ENCODE results near the gene NRM.
"Not testable (repeated sequence)": the region's sequence is repeated elsewhere in the genome, so short reads cannot be mapped to it uniquely, and the experiment has no call there.

Gene NRM

DNA sequence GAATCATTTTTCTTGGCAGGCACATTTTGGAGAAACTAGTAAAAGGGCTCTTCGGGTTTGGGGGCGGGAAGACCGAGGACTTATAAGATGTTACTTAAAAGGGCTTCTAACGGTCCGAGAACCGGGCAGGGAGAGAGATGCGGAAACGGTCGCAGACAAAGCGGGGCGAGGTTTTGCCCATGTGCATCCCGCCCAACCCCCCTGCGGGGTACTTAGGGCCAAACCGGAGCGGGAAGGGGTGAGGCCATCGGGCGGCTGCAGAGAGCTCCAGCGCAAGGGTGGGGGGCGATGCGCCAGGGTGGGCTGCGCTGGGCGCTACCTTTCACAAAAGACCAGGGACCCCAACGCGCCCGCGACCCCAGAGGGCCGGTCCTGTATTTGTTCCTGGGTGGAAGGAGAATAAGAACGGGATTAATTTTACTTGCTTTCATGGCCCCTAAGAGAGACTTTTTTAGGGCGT is 30.0 kb upstream of the NRM start:
- peak; percentile 51 for DNase-seq (ENCODE audit: low read depth)

DNA sequence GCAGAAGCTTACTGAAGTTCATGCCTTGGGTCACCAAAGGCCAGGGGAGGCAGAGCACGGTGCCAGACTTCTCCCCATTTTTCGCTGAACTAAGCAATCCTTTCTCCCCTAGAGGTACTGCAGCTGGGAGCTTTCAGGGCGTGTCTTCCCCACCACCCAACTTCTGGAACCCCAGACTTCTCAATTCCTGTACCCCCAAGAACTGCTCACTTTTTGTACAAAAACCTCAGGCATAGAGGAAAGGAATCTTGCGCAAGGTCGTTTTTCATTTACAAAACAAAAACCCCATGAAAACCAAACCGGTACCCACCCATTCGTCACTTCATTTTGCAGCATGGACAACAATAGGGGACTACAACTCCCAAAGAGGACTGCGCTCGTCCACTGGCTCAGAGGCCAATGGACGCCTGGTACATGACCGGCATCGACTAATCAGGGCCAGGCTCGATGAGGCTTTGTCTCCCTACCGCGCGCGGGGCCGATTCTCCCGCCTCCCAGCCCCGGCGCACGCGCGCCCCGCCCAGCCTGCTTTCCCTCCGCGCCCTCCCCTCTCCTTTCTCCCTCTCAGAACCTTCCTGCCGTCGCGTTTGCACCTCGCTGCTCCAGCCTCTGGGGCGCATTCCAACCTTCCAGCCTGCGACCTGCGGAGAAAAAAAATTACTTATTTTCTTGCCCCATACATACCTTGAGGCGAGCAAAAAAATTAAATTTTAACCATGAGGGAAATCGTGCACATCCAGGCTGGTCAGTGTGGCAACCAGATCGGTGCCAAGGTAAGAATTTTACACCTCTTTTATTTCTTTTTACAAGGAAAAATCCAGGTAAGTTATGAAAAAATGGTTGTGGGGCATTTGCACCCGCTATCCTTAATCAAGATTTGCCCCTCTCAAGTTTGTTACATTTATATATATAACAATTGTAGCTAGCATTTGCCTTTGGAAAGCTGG is 29.3 kb upstream of the NRM start, which contains the start of gene TUBB:
Gene TUBB (plus strand): TSS at position 562 of the 947 bp plus-strand sequence. CDS start 155 bp downstream, at position 717.
- DNase-seq (ENCODE audit: low read depth) = peak; percentile 92

DNA sequence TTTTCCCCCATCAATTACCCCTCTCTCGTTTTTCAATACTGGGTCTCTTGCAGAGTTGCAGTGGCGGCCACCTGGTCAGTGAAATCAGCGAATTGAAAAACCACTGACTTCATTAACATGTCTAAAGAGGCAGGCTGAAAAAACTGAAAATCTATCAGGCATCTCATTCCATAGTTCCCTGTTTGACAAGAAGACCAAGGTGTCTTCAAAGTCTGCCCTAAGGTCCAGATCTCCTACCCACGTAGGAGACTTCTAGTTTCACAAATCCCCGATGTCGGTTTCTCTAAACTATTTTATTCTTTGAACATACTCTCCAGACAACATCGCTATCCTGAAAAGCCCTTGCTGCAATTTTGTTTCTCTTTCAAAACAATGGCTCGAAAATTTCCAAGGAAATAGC is 28.6 kb upstream of the NRM start:
- DNase-seq (ENCODE audit: low read depth) = no peak

DNA sequence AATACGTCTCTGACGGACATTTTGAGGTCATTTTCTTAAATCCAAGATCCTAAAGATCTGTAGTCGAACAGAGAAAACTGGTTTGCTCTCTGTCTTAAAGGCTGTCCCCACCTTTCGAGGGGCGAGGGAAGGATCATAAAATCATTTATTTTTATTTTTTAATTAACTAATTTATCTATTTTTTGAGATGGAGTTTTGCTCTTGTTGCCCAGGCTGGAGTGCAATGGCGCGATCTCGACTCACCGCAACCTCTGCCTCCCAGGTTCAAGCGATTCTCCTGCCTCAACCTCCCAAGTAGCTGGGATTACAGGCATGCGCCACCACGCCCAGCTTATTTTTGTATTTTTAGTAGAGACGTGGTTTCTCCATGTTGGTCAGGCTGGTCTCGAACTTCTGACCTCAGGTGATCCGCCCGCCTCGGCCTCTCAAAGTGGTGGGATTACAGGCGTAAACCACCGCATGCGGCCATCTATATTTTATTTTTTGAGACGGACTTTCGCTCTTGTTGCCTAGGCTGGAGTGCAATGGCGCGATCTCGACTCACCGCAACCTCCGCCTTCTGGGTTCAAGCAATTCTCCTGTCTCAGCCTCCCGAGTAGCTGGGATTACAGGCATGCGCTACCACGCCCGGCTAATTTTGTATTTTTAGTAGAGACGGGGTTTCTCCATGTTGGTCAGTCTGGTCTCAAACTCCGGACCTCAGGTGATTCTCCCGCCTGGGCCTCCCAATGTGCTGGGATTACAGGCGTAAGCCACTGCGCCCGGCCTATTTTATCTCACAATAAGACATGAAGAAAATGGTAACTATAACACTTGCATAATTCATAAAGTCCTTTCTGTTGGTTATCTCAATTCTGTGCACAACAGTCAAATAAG is 27.3 kb upstream of the NRM start:
- not testable (repeated sequence) for DNase-seq (ENCODE audit: low read depth)

DNA sequence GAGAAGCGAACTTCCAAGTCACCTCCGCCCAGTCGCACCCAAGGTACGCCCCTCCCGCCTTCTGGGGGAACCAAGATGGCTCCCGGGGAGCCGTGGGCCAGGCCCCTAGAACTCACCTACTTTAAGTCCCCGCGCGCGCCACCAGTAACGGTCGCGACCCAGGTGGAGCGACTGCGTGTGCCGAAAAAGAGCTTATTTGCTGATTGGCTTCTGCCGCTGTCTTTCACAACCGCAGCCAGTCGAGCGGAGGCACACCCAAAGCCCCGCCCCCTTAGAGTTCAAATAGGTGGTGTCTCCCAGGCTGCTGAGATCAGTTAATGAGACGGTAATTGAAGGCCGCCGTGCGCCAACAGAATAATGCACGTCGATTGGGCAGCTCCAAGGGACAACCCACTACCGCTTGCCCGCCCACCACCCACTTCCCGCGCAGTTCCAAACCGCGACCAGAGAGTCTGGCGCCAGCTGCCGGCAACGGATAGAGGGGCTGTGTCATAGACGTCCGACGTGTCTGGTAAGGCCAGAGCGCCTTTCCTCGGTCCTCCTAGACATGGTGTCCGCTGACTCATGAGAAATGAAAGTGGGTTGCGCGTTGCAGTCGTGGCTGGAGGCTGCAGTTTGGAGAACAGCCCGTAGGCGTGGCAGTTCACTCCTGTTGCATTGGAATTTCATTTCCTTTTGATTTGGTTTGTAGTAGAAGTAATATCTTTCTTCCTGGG is 26.5 kb upstream of the NRM start, which contains the start of gene MDC1:
Gene MDC1 (minus strand): TSS at position 153 of the 716 bp plus-strand sequence. CDS start 2,106 bp downstream, outside the sequence.
- peak; percentile 98 for DNase-seq (ENCODE audit: low read depth)

DNA sequence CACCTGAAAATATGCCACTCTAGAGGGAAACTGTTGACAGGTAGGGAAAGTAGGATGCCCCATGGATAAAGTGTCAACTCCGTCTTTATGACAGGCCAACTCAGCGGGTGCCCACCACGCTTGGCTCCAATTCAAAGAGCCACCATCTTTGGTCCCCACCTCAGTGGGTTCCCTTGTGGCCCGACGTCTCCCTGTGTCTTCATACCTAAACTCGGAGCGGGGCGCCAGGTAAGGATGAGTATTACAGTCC is 26.0 kb upstream of the NRM start:
- DNase-seq (ENCODE audit: low read depth) = no peak

DNA sequence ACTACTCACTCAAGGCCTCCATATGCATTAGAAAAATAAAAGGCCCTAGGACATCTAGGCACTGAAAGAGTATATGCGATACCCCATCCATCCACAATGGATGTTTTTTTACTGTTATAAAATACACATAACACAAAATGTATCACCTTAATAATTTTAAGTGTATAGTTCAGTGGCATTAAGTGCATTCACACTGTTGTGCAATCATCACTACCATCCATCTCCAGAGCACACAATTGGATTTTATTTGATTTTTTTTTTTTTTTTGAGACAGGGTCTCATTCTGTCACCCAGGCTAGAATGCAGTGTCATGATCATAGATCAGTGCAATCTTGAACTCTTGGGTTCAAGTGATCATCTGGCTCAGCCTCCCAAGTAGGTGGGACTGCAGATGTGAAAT is 23.5 kb upstream of the NRM start:
- DNase-seq (ENCODE audit: low read depth) = no peak

DNA sequence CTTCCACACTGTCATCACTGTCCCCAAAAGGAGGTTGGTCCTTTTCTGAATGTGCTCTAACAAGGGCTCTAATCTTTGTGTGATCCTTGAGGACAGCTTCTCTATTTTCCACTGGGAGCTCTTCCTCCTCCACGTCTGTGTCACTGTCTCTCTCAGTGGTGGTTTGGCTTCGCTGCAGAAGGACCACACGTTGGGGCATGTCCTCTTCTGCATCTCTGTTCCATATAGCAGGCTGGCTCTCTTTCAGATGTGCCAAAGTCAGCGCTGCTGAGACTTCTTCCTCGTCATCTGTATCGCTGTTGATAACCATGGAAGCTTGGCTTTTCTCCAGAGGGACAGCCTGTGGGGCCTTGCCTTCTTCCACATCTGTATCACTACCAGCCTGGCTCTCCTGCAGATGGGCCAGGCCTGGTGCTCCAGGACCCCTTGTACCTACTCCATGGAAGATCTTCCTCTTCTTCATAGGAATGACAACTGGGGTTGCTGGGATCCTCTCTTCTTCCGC is 21.7 kb upstream of the NRM start:
- no peak for DNase-seq (ENCODE audit: low read depth)

DNA sequence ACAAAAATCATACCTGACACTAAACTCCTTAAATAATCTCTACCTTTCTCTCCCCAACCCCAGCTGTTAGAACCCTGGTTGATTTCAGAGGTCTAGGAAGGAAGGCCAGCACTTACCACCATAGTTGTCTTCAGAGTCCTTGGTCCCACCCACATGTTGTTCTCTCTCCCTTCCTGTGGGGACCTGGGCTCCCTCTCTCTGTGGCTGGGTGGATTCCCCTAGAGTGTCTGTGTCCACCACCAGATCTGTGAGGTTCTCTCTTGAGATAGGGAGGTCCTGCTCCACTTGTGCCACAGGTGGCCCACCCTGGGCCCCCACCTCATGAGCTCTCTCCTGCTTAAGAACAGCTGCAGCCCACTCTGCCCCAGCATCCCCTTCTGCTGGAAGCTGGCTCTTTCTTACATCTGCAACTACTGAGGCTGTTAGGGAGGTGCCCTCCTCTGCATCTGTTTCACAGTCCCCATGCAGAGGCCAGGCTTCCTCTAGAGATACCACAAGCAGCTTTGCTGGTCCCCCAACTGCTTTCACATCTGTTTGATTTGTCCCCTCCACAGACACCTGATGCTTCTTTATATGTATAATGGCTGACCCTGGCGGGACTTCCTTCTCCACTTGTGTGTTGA is 21.1 kb upstream of the NRM start:
- DNase-seq (ENCODE audit: low read depth) = no peak

DNA sequence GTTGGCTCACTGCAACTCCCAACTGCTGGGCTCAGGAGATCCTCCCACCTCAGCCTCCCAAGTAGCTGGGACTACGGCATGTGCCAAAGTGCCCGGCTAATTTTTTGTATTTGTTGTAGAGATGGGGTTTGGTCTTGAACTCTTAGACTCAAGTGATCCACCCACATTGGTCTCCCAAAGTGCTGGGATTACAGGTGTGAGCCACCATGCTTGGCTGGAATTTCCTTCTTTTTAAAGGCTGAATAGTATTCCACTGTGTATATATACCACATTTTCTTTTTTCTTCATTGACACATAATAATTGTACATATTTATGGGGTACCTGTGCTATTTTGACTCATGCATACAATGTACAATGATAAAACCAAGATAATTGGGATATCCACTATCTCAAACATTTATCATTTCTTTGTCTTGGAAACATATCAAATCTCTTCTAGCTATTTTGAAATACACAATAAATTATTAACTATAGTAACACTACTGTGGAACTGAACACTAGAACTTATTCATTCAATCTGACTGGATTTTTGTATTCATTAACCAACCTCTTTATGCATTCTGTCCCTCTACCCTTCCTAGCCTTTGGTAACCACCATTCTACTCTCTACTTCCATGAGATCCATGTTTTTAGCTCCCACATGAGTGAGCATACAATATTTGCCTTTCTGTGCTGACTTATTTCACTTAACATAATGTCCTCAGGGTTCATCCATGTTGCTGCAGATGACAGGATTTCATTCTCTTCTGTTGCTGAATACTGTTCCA is 18.5 kb upstream of the NRM start:
- DNase-seq (ENCODE audit: low read depth) = no peak

DNA sequence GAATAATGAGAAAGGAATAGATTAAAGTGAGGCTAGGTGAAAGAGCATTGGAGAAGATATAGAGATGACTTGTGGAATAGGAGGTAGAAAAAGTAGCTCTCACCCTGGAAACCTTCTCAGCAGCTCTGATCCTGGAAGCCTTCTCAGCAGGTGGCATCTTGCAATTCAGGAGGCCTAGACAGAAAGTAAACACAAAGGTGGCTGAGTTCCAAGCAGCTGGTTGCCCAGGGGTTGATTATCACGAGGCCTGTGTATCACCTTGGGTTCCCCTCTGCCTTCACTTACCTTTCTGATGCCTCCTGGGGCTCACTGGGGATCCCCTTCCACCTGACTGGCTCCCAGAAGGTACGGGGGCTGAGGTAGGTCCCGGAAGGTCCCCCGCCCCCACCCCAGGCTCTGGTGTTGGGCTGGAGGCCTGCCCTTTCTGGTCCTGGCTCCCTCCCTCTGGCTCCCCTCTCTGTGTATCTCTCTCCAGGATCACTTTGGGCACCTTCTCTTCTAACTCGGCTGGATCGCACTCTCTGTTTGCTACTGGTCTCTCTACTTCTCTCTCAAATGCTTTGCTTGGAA is 16.6 kb upstream of the NRM start:
- no peak for DNase-seq (ENCODE audit: low read depth)

DNA sequence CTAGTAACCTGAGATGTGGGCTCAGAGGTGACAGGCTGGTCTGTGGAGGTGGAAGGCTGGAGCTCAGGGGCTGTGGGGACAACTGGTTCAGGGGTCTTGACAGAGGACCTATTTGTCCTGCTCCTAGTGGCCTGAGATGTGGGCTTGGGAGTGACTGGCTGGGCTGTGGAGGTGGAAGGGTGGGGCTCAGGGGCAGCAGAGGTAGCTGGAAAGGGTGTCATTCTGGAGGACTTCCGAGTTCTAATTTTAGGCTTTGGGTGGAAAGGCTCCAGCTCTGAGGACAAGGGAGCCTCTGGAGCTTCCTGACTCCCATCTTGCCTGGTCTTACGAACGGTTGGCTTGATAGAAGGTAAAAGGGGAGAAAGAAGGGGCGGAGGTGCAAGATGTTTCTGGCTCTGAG is 14.8 kb upstream of the NRM start:
- DNase-seq (ENCODE audit: low read depth) = no peak

DNA sequence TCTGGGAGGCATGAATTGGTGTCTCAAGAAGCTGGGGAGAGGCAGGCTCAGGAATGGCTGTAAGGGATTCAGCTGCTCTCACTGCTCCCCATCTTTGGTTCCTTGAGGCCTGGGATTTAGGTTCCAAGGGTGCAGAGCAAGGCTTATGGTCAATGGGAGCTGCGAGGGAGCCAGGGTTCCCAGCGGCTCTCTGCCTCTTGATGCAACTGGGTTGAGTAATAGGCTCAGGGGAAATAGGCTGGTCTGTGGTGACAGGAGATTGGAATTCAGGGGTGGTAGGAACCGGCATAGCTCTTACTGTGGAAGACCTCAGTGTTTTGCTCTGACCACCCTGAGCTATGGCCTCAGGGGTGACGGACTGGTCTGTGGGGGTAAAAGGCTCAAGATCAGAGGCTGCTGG is 13.0 kb upstream of the NRM start:
- no peak for DNase-seq (ENCODE audit: low read depth)

DNA sequence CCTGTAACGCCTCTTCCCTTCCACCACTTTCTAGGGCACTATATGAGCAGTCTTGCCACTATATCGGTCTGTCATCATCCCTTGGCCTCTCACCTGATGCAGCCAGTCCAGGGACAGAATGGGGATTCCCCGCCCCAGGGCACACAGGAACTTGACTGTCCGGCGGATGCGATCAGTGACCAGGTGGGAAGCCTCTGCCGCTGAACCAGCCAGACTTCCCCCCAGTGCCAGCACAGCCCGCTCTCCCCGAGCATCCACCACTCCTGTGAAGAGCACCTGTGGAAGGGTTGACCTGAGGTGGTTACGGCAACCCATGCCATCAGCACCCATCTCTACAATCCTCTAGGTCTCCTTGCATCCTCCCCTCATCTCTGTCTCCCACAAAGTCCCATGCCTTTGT is 12.2 kb upstream of the NRM start:
- DNase-seq (ENCODE audit: low read depth) = no peak

DNA sequence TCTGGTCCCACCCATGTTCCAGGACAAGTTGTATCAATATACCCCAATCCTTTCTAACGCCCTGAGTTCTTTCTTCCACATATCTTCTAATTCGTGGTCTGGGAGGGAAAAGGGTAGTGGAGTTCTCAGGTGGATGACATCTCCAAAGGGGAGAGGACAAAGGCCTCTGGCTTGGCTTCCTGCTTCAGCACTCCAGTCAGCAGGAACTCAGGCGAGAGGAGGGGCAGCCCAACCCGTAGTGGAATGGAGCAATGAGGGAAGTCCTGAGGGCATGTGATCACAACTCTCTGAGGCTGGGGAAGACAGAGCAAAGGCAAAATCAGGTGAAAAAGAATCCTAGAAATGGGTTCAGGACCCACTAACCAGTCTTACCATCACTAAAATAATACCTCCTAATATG is 9.6 kb upstream of the NRM start:
- DNase-seq (ENCODE audit: low read depth) = no peak

DNA sequence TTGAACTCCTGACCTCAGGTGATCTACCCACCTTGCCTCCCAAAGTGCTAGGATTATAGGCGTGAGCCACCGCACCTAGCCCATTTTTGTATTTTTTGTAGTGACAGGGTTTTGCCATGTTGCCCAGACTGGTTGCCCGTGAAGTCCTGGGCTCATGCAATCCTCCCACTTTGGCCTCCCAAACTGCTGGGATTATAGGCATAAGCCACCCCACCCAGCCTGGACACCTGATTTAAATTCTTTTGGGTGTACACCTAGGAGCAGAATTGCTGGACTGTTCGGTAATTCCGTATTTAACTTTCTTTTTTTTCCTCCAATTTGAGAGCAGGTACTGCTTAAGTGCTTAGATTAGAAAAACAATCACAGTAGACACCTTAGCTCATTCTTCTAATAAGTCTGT is 5.6 kb upstream of the NRM start:
- DNase-seq (ENCODE audit: low read depth) = no peak

DNA sequence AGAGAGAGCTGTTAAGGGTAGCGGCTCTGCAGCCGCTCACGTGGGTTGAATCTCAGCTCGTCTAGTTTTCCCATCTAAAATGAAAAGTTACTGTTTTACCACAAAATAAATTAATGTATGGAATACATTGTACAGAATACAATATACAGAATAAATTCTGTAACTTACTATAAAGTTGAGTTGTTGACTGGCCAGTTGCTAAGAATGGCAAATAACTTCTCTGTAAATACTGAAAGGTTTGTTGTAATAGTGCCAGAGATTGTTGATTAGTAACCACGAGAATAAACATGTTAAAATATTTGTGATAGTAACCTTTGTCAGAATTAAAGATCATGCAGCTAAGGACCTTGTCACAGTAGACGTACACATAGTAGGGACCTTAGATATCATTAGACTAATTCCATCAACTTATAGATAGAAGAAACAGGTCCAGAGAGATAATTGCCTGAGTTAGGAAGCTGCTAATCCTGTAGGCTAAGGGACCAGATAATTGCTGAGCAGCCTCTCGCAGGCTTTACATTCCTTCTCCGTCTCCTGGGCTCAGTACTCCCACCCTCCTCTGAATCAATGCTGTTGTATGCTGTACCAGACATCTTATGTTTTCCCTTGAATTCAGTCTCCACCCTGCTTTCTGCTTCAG is 544 bp upstream of the NRM start:
- no peak for DNase-seq (ENCODE audit: low read depth)

DNA sequence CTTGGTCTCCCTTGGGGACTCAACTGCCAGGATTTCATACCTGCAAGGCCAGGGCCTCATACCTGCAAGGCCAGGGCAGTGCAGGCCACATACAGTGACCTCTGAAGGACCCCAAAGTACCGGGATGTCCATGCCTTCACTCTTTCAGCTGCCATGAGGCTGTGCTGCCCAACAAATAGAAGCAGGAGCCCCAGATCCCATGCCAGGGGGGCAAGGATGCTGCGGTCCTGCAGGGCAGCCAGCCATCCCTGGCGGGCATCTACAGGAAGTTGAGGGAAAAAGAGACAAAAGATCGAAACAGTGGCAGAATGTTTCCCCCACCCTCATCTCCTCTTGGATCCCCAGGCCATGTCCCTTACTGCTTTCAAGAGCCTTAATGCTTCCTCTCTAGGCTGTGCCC is 799 bp downstream of the NRM start:
- no peak for DNase-seq (ENCODE audit: low read depth)

DNA sequence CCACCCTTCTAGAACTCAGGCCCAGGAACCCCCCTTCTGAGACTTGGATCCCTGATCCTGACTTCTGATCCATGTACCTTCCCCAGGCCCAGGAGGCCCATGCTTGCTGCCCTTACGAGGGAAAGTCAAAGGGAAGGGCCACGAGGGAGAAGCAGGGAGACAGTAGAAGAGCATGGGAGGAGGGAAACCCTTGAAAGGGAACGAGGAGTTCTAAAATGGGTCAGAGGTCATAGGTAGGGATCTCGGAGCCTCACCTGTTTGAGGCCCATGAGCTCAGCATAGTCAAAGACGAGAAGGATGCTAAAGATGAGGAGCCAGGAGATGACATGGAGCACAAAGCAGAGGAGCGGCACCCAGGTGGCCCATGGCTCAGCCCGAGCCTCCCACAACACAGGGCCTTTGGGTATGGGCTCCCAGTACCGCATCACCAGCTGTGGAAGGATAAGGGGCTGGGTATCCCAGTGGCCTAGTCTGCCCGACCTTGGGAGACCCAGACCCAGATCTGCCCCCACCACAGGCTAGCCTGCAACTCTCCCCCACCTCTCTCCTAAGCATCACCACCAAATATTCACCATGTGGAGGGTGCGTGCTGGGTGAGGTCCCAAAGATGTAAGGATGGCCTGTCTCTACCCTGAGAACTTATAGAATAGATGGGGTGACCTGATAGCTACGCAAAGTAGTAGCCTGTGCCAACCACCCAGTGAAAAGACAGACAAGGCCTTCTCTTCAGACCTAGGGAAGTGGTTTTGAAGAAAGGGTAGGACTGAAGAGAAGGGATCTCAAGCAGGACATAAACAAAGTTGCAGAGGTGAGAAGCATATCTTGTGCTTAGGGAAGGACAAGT is 1.5 kb downstream of the NRM start:
- DNase-seq (ENCODE audit: low read depth) = no peak
